Panc1 (cell line): ENCODE measurements around the gene RPL5. TPM values are rescaled to one million over a fixed set of nuclear protein-coding genes. Genes with fewer than 3 reads are reported as not detected.

ENCODE experiments used
- ATAC-seq: fragments of 200-7000 bp; cut with Tn5 transposase; 2 replicates; pipeline ENCODE4 v1.9.1; 2020; ENCODE audit warnings: mild to moderate bottlenecking, moderate library complexity
- BruUV-seq: library from RNA; stranded (reverse); fragments of 400-500 nt; replicated peaks from 2 replicates; lab custom pipeline; 2021; lab: Mats Ljungman, UMichigan
- CTCF ChIA-PET: fragments of 300-600 bp; sonication (Branson Sonifier 250); formaldehyde crosslinking; loops from one replicate; lab custom pipeline; 2022; ENCODE audit warnings: antibody characterized with exemption; lab: Charles Lee
- POLR2A ChIA-PET: fragments of 300-600 bp; sonication (Branson Sonifier 250); formaldehyde crosslinking; loops from one replicate; lab custom pipeline; 2022; ENCODE audit warnings: antibody characterized with exemption; lab: Charles Lee
- DNase-seq: peaks from one replicate; pipeline ENCODE4 v3.0.0-alpha.2; 2010; ENCODE audit warnings: low read depth, low spot score
- H3K27ac ChIP-seq: 2 replicates; pipeline ENCODE4 v1.5.1; 2011; ENCODE audit warnings: mild to moderate bottlenecking, low read length, inconsistent platforms
- H3K27me3 ChIP-seq: fragments of 200-500 bp; sonication (Bioruptor generic); 2 replicates; pipeline ENCODE4 v1.6.0; 2014; ENCODE audit warnings: low read length, inconsistent platforms; ENCODE audit not compliant: control insufficient read depth, insufficient read depth
- H3K36me3 ChIP-seq: fragments of 200-500 bp; sonication (Bioruptor generic); 2 replicates; pipeline ENCODE4 v1.5.1; 2014; ENCODE audit warnings: inconsistent platforms, mild to moderate bottlenecking, low read length, moderate library complexity; ENCODE audit not compliant: control insufficient read depth, insufficient read depth
- H3K4me1 ChIP-seq: 2 replicates; pipeline ENCODE4 v1.5.1; 2011; ENCODE audit warnings: inconsistent platforms, mild to moderate bottlenecking, low read length, moderate library complexity; ENCODE audit not compliant: control insufficient read depth, insufficient read depth
- H3K4me3 ChIP-seq, 2 experiments: 2 replicates each; pipeline ENCODE4 v1.5.1; 2011 to 2012; ENCODE audit warnings: low read depth in 2 of 2, low read length in 2 of 2, mild to moderate bottlenecking in 2 of 2, inconsistent platforms in 1 of 2, moderate library complexity in 1 of 2
- H3K9me3 ChIP-seq: fragments of 200-500 bp; sonication (Bioruptor generic); 2 replicates; pipeline ENCODE4 v1.5.1; 2014; ENCODE audit warnings: low read depth, mild to moderate bottlenecking, inconsistent platforms, low read length, moderate library complexity; ENCODE audit not compliant: control insufficient read depth, insufficient read depth
- POLR2AphosphoS5 ChIP-seq: IDR thresholded peaks from 2 replicates; pipeline ENCODE4 v1.6.1; 2012; ENCODE audit warnings: mild to moderate bottlenecking, low read depth, low read length, moderate library complexity
- SIN3A ChIP-seq: IDR thresholded peaks from 2 replicates; pipeline ENCODE4 v1.6.1; 2012; ENCODE audit warnings: low read depth, mild to moderate bottlenecking, low read length, moderate library complexity, borderline replicate concordance; ENCODE audit not compliant: insufficient read depth
- TCF7L2 ChIP-seq: IDR thresholded peaks from 2 replicates; pipeline ENCODE4 v1.6.1; 2011; ENCODE audit warnings: mild to moderate bottlenecking, low read depth, low read length, inconsistent platforms
- in situ Hi-C: cut with HindIII; loops from 2 replicates; pipeline ENCODE4 v1.10.0; 2016; ENCODE audit warnings: low sequenced_read_pairs, low pct_unique_long_range_greater_than_20kb
- intact Hi-C: fragments of 100-400 bp; cut with micrococcal nuclease; formaldehyde crosslinking; loops from one replicate; pipeline ENCODE4 v1.10.0; 2022; ENCODE audit not compliant: unreplicated experiment
- total RNA-seq: library from RNA; stranded (reverse); gene quantifications from one replicate; pipeline ENCODE4 v1.2.1, GENCODE V29; 2021; ENCODE audit not compliant: unreplicated experiment
- TF ChIP-seq, protein P1 (sequence below): fragments of 450-650 bp; IDR thresholded peaks from 2 replicates; pipeline ENCODE4 v1.5.1; 2017; ENCODE audit warnings: mild to moderate bottlenecking
- TF ChIP-seq, protein P2 (sequence below), 2 experiments: IDR thresholded peaks; 2 replicates each; pipeline ENCODE4 v1.6.1; 2011 to 2012; ENCODE audit warnings: low read depth in 2 of 2, control low read depth in 1 of 2, low read length in 1 of 2, mild to moderate bottlenecking in 1 of 2, moderate library complexity in 1 of 2; ENCODE audit not compliant: insufficient read depth in 1 of 2

Gene RPL5
- total RNA-seq, 1 experiment from 2014 or later = 446 TPM

- intact Hi-C loops = no loop called here
- peaks cover 45% of the 10 kb centered on the region for H3K36me3 ChIP-seq
- in situ Hi-C loops = no loop called here
- CTCF ChIA-PET = no interaction called here
- H3K4me1 ChIP-seq = peaks cover 20% of the 10 kb centered on the region
- ATAC-seq (no peak), DNase-seq (no peak)
- no peaks in the 10 kb centered on the region for H3K9me3 ChIP-seq
- H3K27ac ChIP-seq = peak overlapping the region; percentile 94
- POLR2A ChIA-PET = no interaction called here
- BruUV-seq = no TSS peak
- H3K27me3 ChIP-seq = no peaks in the 10 kb centered on the region
- TF ChIP-seq SIN3A (no peak), TCF7L2 (no peak), POLR2AphosphoS5 (no peak)
- TF ChIP-seq, protein P1, sequence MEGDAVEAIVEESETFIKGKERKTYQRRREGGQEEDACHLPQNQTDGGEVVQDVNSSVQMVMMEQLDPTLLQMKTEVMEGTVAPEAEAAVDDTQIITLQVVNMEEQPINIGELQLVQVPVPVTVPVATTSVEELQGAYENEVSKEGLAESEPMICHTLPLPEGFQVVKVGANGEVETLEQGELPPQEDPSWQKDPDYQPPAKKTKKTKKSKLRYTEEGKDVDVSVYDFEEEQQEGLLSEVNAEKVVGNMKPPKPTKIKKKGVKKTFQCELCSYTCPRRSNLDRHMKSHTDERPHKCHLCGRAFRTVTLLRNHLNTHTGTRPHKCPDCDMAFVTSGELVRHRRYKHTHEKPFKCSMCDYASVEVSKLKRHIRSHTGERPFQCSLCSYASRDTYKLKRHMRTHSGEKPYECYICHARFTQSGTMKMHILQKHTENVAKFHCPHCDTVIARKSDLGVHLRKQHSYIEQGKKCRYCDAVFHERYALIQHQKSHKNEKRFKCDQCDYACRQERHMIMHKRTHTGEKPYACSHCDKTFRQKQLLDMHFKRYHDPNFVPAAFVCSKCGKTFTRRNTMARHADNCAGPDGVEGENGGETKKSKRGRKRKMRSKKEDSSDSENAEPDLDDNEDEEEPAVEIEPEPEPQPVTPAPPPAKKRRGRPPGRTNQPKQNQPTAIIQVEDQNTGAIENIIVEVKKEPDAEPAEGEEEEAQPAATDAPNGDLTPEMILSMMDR = no peak
- TF ChIP-seq, protein P2, sequence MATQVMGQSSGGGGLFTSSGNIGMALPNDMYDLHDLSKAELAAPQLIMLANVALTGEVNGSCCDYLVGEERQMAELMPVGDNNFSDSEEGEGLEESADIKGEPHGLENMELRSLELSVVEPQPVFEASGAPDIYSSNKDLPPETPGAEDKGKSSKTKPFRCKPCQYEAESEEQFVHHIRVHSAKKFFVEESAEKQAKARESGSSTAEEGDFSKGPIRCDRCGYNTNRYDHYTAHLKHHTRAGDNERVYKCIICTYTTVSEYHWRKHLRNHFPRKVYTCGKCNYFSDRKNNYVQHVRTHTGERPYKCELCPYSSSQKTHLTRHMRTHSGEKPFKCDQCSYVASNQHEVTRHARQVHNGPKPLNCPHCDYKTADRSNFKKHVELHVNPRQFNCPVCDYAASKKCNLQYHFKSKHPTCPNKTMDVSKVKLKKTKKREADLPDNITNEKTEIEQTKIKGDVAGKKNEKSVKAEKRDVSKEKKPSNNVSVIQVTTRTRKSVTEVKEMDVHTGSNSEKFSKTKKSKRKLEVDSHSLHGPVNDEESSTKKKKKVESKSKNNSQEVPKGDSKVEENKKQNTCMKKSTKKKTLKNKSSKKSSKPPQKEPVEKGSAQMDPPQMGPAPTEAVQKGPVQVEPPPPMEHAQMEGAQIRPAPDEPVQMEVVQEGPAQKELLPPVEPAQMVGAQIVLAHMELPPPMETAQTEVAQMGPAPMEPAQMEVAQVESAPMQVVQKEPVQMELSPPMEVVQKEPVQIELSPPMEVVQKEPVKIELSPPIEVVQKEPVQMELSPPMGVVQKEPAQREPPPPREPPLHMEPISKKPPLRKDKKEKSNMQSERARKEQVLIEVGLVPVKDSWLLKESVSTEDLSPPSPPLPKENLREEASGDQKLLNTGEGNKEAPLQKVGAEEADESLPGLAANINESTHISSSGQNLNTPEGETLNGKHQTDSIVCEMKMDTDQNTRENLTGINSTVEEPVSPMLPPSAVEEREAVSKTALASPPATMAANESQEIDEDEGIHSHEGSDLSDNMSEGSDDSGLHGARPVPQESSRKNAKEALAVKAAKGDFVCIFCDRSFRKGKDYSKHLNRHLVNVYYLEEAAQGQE (IDR thresholded peaks at IDR 0.05; ENCODE audit: insufficient read depth in 1 of 2, low read depth in 2 of 2, low read length in 1 of 2) = no peak
- H3K4me3 ChIP-seq = peak overlapping the region; percentile 99
Measured at GRCh38 chr1:92833840-92834239, 2.0 kb downstream of the RPL5 start.

DNA sequence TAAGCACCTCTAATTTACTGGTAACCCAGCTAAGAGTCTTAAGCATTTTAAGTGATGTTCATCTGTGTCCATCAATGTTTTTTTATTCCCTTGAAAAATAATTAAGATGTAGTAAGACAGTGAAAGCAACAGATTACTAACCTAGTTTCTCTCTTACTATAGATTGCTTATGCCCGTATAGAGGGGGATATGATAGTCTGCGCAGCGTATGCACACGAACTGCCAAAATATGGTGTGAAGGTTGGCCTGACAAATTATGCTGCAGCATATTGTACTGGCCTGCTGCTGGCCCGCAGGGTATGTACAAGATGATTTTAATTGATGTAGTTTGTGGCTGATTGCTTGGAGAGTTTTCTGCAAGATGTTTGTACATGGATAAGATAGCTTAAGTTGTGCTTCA is 2.8 kb downstream of the RPL5 start:
- Histone ChIP-seq H3K4me1 (peaks cover 20% of the 10 kb centered on the region), H3K4me3 (no peak overlapping the region), H3K27ac (no peak overlapping the region), H3K36me3 (peaks cover 49% of the 10 kb centered on the region), H3K9me3 (no peaks in the 10 kb centered on the region), H3K27me3 (no peaks in the 10 kb centered on the region)
- ATAC-seq (no peak), DNase-seq (no peak)
- in situ Hi-C loops (no loop called here), intact Hi-C loops (no loop called here)
- POLR2A ChIA-PET = no interaction called here
- no TSS peak for BruUV-seq
- TF ChIP-seq POLR2AphosphoS5 (no peak), TCF7L2 (no peak)
- TF ChIP-seq, protein P1 = no peak
- TF ChIP-seq, protein P2 (IDR thresholded peaks at IDR 0.05; ENCODE audit: insufficient read depth in 1 of 2, low read depth in 2 of 2, low read length in 1 of 2) = no peak
- CTCF ChIA-PET = no interaction called here
